RPMI8226 (cell line): Measurements from ENCODE around the gene ANKRD40CL.
A peak's percentile ranks its signal among the peaks of the same experiment; 100 is the strongest.

Source experiments
- DNase-seq: peaks from one replicate; pipeline ENCODE4 v3.0.0-alpha.2; 2015

ANKRD40CL gene

DNA sequence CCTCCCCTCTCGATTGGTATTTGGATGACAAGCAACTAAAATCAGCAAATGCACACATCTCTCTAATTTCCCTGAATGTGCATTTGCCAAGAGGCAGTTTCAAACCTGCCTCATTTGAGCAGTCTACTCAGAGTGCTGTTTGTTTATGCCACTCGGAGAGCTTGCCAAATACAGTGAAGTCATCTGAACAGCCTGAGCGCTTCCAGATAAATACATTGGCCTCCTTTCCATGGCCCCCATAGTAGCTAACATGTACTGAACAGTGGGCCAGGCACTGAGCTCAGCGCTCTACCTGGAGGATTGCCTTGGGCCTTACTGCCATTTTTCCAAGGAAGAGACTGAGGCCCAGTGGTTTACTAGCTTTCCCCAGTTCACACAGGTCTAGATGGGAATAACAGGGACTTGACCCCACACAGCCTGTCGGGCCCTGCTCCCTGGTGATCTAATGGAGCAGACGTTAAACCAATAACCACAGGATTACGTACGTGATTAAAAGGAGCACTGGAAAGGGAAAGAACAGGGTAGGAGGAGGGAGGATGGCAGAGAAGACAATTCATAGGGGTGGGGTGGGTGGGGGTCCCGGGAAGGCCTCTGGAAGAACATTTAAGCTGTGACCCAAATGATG is 18.7 kb upstream of the ANKRD40CL start:
- no peak for DNase-seq

GRCh38 chr17:50785126-50785525 is 17.8 kb upstream of the ANKRD40CL start:
- no peak for DNase-seq

DNA sequence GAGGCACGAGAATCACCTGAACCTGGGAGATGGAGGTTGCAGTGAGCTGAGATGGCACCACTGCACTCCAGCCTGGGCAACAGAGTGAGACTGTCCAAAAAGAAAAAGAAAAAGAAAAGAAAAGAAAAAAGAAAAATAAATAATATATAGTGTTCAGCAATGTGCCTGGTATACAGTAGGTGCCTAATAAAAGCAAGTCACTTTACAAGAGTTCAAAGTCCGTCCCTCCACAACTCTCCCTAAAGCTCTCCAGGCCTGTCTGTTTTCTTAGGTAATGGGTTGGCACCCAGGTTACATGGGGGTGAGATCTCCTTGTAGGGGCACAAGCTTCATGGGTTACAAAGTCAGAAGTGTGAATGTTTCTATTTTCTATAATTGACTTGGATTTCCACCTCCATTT is 16.6 kb upstream of the ANKRD40CL start:
- no peak for DNase-seq

- peak; percentile 79 for DNase-seq
These were observed 15.9 kb upstream of the ANKRD40CL start for GRCh38 chr17:50783193-50783660.

- DNase-seq, result no peak
These were observed 13.8 kb upstream of the ANKRD40CL start for GRCh38 chr17:50781167-50781566.

DNA sequence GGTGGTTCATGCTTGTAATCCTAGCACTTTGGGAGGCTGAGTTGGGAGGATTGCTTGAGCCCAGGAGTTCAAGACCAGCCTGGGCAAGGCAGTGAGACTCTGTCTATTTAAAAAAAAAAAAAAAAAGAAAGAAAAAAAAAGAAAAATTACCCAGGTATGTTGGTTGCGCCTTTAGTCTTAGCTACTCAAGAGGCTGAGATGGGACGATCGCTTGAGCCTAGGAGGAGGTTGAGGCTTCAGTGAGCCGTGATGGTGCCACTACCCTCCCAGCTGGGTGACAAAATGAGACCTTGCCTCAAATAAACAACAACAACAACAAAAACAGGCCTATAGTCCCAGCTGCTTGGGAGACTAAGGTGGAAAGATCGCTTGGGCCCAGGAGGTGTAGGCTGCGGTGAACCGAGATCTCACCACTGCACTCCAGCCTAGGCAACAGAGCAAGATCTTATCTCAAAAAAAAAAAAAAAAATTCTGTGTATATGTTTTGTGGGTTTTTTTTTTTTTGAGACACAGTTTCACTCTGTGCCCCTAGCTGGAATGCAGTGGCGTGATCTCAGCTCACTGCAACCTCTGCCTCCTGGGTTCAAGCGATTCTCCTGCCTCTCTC is 12.5 kb upstream of the ANKRD40CL start:
- DNase-seq, result no peak

DNA sequence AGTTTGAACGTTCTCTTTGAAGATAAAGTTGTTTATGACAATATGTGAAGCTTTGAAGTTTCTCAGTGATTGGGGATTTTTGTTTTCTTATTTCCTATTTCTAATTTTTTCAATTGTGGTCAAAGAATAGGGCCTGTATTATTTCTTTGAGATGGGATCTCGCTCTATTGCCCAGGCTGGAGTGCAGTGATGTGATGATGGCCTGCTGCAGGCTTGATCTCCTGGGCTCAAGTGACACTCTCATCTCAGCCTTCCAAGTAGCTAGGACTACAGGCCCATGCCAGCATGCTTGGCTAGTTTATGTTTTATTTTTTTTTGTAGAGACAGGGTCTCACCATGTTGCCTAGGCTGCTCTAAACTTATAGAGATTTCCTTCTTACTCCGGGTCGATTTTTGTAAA is 11.7 kb upstream of the ANKRD40CL start:
- no peak for DNase-seq

DNA sequence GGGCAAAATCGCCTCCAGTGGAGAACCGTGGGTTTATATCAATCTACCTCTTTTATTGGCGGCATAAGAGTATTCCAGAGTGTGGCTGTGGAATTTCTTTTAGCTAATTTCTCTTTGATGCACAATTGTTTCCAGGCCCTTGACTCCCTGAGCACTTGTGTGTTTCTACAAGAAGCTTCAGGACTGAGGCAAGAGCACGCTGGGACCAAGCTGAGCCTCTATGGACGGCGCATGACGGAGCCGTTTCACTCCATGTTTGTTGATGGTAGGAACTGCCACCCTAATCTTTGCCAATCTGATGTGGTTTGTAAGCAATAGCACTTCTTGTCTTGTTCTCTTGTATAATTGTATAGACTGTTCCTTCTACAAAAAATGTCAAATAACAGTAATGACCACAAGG is 11.2 kb upstream of the ANKRD40CL start:
- no peak for DNase-seq

- DNase-seq, result no peak
These were observed 8.6 kb upstream of the ANKRD40CL start for GRCh38 chr17:50775926-50776325.

DNA sequence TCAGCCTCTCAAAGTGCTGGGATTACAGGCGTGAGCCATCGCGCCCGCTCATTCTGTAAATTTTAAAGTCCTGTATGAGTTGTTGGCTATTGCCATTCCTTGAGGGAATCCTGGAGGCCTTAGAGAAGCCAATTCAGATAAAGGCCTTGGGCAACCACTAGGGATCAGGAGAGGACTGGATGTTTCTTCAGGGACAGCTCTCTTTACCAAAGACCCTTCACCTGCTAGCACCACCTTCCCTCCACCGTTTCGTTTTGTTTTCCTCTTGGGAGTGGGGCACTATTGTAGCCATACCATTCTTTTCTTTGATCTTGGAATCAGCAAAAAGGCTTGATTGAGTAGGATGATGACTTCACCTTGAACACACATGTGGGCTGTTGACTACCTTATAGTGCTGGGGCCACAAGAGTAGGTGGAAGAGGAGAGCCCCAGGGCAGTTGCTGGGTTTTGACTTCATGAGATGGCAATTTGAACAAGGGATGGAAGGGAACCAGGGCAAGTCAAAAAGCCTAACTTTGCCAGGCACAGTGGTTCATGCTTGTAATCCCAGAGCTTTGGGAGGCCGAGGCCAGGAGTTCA is 7.0 kb upstream of the ANKRD40CL start:
- DNase-seq, result no peak

GRCh38 chr17:50771991-50772785 is 4.9 kb upstream of the ANKRD40CL start:
- peak; percentile 54 for DNase-seq

- no peak for DNase-seq
These were observed 3.0 kb upstream of the ANKRD40CL start for GRCh38 chr17:50770346-50770745.

GRCh38 chr17:50769884-50770283 is 2.6 kb upstream of the ANKRD40CL start:
- DNase-seq, result no peak

- DNase-seq, result peak; percentile 50
These were observed 1.0 kb upstream of the ANKRD40CL start for GRCh38 chr17:50768346-50768761.

GRCh38 chr17:50767030-50767429 is 288 bp downstream of the ANKRD40CL start:
- no peak for DNase-seq

GRCh38 chr17:50766222-50767023 is 895 bp downstream of the ANKRD40CL start:
- no peak for DNase-seq

- peak; percentile 66 for DNase-seq
These were observed 1.7 kb downstream of the ANKRD40CL start for GRCh38 chr17:50765454-50766221.

DNA sequence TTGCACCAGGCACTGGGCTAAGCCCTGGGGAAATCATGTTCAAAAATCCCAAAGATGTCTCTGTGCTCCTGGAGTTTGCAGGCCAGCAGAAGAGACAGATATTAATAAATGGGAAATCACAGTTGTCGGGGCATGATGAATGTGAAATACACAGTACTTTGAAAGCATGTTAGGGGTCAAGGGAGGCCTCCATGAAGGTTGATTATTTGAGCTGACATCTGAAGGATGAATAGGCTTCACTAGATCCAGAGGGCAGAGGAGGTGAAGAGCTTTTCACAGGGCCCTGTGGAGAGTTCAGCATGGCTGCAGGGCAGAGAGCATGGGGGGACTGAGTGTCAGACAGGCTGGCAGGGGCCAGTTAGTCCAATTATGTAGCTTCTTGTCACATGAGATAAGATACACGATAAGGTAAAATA is 2.6 kb downstream of the ANKRD40CL start:
- no peak for DNase-seq

DNA sequence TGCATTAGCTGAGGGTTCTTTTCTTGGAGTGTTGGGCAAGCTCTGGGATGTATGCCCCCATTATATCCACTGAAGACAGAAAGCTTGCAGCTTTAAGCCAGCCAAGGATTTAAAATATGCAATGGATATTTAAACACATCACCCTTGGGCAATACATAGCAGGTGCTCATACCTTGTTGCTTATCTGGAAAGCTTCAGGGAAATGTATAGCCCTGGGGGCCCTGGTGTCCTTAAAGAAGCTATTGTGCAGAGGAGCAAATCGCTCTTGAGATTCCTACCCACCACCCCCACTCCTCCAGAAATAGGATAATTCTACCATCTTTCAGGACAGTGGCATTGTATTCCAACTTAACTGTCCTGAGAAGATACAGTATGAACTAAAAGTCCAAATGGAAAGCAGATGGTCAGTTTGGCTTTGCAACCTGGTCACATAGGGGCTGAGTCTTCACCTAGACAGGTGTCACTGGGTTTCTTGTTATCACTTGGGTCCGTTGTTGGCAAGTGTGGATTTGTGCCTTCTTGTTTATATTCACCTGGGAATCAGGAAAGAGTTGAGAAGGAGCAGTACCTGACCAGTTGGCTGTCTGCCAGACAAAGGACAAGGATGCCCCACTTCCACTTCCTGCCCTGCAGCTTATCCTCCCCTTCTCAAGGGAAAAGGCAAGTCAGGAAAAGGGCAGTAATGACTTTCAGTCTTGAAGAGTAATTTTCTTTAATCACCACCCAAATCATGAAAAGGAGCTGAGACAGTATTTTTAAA is 3.4 kb downstream of the ANKRD40CL start:
- DNase-seq, result no peak

DNA sequence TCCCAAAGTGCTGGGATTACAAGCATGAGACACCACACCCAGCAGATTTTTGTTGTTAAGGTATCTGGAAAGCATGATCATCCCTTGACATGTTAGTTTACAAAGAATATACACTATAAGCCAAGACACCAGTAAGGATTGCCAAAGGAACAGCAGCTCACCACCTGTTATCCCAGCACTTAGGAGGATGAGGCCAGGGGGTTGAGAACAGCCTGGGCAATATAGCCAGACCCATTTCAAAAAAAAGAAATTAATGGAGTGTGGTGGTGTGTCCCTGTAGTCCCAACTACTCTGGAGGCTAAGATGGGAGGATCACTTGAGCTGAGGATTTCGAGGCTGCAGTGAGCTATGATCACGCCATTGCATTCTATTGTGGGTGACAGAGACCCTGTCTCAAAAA is 5.1 kb downstream of the ANKRD40CL start:
- no peak for DNase-seq

GRCh38 chr17:50758989-50759544 is 8.3 kb downstream of the ANKRD40CL start:
- DNase-seq, result no peak
